Thyroid gland (tissue), 4 donors: Measurements from ENCODE around the gene NF1.

Experiments used
- CTCF ChIP-seq, 6 experiments: fragments of 200-600 bp in 3 of 6; fragments of 450-650 bp in 3 of 6; sonication (generic) in 3 of 6; IDR thresholded peaks; one replicate each; pipeline ENCODE4 v1.5.1; 2016 to 2019; ENCODE audit warnings: antibody characterized with exemption in 6 of 6, mild to moderate bottlenecking in 2 of 6, inconsistent platforms in 1 of 6, moderate library complexity in 1 of 6
- POLR2A ChIP-seq, 2 donors: fragments of 450-650 bp; IDR thresholded peaks; one replicate each; pipeline ENCODE4 v1.6.1; 2017; ENCODE audit warnings: antibody characterized with exemption in 2 of 2, mild to moderate bottlenecking in 2 of 2, moderate library complexity in 1 of 2

GRCh38 chr17:31273516-31273915 is 178.7 kb downstream of the NF1 start:
- TF ChIP-seq CTCF (IDR thresholded peaks at IDR 0.05) = no peak
- TF ChIP-seq POLR2A (IDR thresholded peaks at IDR 0.05) = no peak
